Activated CD8-positive, alpha-beta T cell treated with anti-CD3 and anti-CD28 coated beads for 36 hours (primary cell): ENCODE results near the gene SBNO2. TPM values are rescaled to one million over a fixed set of nuclear protein-coding genes. Genes with fewer than 3 reads are reported as not detected.

Source experiments
- ATAC-seq: fragments of 200-7000 bp; cut with Tn5 transposase; one replicate; pipeline ENCODE4 v1.10.0; 2021; ENCODE audit warnings: mild to moderate bottlenecking, moderate library complexity
- CTCF ChIA-PET: fragments of 350-600 bp; sonication (Branson Sonifier 250); formaldehyde crosslinking; loops from one replicate; lab custom pipeline; 2021; ENCODE audit warnings: antibody characterized with exemption; lab: Charles Lee
- POLR2A ChIA-PET: fragments of 350-600 bp; sonication (Branson Sonifier 250); formaldehyde crosslinking; loops from one replicate; lab custom pipeline; 2021; ENCODE audit warnings: antibody characterized with exemption; lab: Charles Lee
- DNase-seq: peaks from one replicate; pipeline ENCODE4 v3.0.0-alpha.2; 2020
- H3K27ac Mint-ChIP-seq: one replicate; pipeline ENCODE4 v1.8.0; 2021; ENCODE audit warnings: mild to moderate bottlenecking, mixed read lengths
- H3K27me3 Mint-ChIP-seq: one replicate; pipeline ENCODE4 v1.8.0; 2021; ENCODE audit warnings: mixed read lengths
- H3K36me3 Mint-ChIP-seq: one replicate; pipeline ENCODE4 v1.8.0; 2021; ENCODE audit warnings: low read depth, mixed read lengths
- H3K4me1 Mint-ChIP-seq: one replicate; pipeline ENCODE4 v1.8.0; 2021; ENCODE audit warnings: low read depth, mixed read lengths
- H3K4me3 Mint-ChIP-seq: one replicate; pipeline ENCODE4 v1.8.0; 2021; ENCODE audit warnings: mild to moderate bottlenecking, moderate library complexity, mixed read lengths
- H3K9me3 Mint-ChIP-seq: one replicate; pipeline ENCODE4 v1.8.0; 2021; ENCODE audit warnings: mixed read lengths
- intact Hi-C: fragments of 100-400 bp; cut with micrococcal nuclease; formaldehyde crosslinking; loops from one replicate; pipeline ENCODE4 v1.10.0; 2022
- total RNA-seq, 2 experiments: library from RNA; stranded (reverse); gene quantifications; one replicate each; pipeline ENCODE4 v1.2.3, GENCODE V29; 2021
- TF ChIP-seq, protein P1 (sequence below): fragments of 200-600 bp; IDR thresholded peaks from one replicate; pipeline ENCODE4 v1.8.0; 2022; ENCODE audit warnings: antibody characterized with exemption, mild to moderate bottlenecking

Gene SBNO2
- total RNA-seq, 2 experiments from 2014 or later: 41.7 to 42.0 TPM

DNA sequence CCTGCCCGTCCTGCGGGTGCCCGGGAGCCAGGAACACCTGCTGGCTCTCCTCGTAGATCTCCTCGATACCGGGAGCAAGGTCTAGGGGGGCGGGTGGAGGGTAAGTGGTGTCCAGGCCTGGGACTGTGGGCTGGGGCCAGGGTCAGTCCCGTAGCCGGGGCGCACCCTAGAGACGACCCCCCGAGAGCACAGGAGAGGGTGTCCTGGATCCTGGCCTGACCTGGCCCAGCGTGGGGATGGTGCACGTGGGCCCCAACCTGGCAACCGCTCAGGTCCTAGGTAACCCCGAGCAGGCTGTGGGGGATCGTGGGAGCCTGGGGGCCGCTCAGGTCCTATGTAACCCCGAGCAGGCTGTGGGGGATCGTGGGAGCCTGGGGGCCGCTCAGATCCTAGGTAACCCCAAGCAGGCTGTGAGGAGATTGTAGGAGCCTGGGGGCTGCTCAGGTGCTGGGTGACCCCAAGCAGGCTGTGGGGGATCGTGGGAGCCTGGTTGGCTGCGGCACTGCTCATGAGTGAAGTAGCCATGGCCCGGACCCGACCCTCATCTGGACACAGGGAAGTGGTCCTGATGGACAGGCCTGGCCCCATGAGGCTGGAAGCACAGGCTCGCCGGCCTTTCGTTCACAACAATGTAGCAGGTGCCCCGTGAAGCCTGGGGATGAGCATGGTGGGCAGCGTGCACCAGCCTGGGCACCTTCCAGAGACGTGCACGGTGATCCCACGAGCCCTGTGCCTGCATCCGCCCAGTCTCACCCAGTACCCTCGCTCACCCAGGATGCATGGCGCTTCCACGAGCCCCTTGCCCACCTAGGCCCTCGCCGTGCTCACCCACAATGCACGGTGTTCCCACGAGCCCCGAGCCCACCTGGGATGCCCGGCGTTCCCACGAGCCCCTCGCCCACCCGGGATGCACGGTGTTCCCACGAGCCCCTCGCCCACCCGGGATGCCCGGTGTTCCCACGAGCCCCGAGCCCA is 64.1 kb downstream of the SBNO2 start:
- ChIA-PET POLR2A (interaction anchor here (1.0 kb wide), 1 partner anchor 16 kb away, joined by 4 read pairs; no protein-coding TSS in a partner anchor), CTCF (no interaction called here)
- Mint-ChIP-seq H3K27ac (no peak overlapping the region), H3K36me3 (peaks cover 11% of the 10 kb centered on the region), H3K27me3 (no peaks in the 10 kb centered on the region), H3K9me3 (no peaks in the 10 kb centered on the region), H3K4me3 (no peak overlapping the region), H3K4me1 (peaks cover 14% of the 10 kb centered on the region)
- TF ChIP-seq, protein P1, sequence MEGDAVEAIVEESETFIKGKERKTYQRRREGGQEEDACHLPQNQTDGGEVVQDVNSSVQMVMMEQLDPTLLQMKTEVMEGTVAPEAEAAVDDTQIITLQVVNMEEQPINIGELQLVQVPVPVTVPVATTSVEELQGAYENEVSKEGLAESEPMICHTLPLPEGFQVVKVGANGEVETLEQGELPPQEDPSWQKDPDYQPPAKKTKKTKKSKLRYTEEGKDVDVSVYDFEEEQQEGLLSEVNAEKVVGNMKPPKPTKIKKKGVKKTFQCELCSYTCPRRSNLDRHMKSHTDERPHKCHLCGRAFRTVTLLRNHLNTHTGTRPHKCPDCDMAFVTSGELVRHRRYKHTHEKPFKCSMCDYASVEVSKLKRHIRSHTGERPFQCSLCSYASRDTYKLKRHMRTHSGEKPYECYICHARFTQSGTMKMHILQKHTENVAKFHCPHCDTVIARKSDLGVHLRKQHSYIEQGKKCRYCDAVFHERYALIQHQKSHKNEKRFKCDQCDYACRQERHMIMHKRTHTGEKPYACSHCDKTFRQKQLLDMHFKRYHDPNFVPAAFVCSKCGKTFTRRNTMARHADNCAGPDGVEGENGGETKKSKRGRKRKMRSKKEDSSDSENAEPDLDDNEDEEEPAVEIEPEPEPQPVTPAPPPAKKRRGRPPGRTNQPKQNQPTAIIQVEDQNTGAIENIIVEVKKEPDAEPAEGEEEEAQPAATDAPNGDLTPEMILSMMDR: no peak
- DNase-seq (no peak), ATAC-seq (no peak)
- intact Hi-C loops: loop anchor here (5.0 to 10.0 kb wide), 2 partner anchors 82 to 135 kb away; partner anchors contain the start of genes ATP5F1D and MIDN

DNA sequence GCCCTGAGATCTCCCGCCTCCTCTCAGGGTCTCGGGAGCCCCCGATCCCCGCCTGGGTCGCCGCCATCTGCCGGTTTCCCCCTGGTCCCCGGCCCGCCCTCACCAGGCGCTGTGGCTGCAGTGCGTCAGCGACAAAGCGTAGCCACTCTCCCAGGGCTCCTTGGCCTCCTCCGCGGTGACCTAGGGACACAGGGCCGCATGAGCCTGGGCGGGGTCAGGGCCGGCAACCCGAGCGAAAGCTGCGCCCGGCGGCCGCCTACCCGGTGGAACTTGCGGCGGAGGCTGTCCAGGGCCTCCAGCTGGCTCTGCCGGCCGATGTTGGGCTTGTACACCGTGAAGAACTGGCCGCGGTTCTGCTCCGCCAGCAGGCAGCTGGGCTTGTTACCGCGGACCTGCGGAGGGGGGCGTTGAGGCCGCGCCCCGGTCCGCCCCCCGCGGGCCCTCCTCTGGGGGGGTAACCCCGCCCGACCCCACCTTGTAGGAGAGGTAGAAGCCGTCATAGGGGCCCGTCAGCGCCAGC is 65.0 kb downstream of the SBNO2 start:
- POLR2A ChIA-PET: interaction anchor here (1.0 kb wide), 1 partner anchor 15 kb away, joined by 4 read pairs; no protein-coding TSS in a partner anchor

DNA sequence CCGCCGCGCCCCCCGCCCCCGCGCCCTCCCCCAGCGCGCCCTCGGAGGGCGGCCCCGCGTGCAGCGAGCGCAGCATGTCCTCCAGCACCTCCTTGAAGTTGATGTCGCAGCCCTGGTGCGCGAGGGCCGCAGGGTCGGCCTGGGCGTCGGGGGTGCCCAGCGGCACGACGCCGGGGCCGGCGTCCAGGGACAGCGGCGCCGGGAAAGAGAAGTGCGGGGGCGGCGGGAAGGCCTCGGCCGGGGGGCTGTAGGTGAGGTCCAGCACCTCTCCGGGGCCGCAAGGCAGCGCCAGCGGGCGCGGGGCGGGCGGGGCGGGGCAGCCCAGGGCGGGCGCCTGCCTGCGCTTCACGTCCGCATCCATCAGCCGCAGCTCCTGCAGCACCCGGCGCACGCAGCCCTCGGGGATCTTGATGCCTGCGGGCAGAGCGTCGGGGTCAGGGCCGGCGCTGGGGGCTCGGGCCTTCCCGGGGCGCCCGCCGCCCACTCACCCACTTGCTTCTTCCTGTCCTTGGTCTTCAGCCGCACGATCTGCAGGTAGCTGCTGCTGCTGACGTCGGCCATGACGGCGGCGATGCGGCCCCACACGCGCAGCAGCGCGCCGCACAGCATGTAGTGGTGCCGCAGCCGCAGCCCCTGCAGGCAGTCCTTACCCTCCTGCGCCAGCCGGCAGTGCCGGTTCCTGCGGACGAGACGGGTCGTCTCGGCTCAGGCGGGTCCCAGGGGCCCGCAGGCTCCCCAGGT is 65.6 kb downstream of the SBNO2 start:
- POLR2A ChIA-PET: interaction anchor here (1.0 to 1.6 kb wide), 2 partner anchors 13 to 14 kb away, joined by 4 read pairs; no protein-coding TSS in a partner anchor
- Mint-ChIP-seq H3K9me3 (no peaks in the 10 kb centered on the region), H3K4me1 (peaks cover 12% of the 10 kb centered on the region)

More for the DNA sequence above, 65.0 kb downstream of the SBNO2 start:
- no peak for DNase-seq
- no peak for ATAC-seq
- H3K4me3 Mint-ChIP-seq: no peak overlapping the region
- no peaks in the 10 kb centered on the region for H3K9me3 Mint-ChIP-seq
- CTCF ChIA-PET: no interaction called here
- intact Hi-C loops: loop anchor here (10.0 kb wide), 1 partner anchor 136 kb away; the partner anchor contains the start of genes ATP5F1D and MIDN
- no peaks in the 10 kb centered on the region for H3K27me3 Mint-ChIP-seq
- H3K4me1 Mint-ChIP-seq: peaks cover 14% of the 10 kb centered on the region
- TF ChIP-seq, protein P1: no peak
- peaks cover 11% of the 10 kb centered on the region for H3K36me3 Mint-ChIP-seq
- no peak overlapping the region for H3K27ac Mint-ChIP-seq

DNA sequence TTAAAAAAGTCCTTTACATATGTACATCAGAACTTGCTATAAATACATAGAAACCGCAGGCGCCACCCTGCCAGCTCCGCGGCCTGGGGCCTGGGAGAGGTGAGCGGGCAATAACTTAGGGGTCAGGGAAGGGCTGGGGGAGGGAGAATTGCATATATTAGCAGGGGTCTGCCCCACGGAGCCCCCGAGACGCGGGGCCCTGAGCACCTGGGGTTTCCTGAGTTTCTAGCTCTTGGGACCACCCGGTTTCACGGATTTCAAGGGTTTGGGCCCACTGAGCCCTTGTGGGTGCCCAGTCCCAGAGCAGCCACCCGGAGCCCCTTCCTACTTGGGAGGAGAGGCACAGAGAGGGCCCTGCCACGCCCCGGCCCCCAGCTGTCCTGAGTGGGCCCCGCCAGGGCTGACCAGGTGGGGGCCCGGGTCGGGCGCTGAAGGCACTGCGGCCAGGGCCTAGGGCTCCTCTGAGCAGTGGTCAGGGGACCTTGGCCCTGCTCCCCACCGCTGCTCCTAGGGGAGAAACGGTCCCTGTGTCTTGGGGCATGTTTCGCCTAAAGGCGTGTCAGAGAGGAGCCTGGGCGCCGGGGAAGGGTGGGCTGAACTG is 66.3 kb downstream of the SBNO2 start:
- ChIA-PET CTCF (no interaction called here), POLR2A (interaction anchor here (1.5 to 1.6 kb wide), 2 partner anchors 13 to 133 kb away, joined by 3 to 4 read pairs; no protein-coding TSS in a partner anchor)
- ATAC-seq: no peak

More for the DNA sequence above, 65.6 kb downstream of the SBNO2 start:
- H3K27me3 Mint-ChIP-seq: no peaks in the 10 kb centered on the region
- CTCF ChIA-PET: no interaction called here
- TF ChIP-seq, protein P1: no peak
- no peak overlapping the region for H3K27ac Mint-ChIP-seq
- H3K36me3 Mint-ChIP-seq: peaks cover 11% of the 10 kb centered on the region
- intact Hi-C loops: loop anchor here (10.0 kb wide), 1 partner anchor 136 kb away; the partner anchor contains the start of genes ATP5F1D and MIDN
- DNase-seq: no peak
- ATAC-seq: no peak
- H3K4me3 Mint-ChIP-seq: no peak overlapping the region

More for the DNA sequence above, 66.3 kb downstream of the SBNO2 start:
- TF ChIP-seq, protein P1: no peak
- H3K4me3 Mint-ChIP-seq: no peak overlapping the region
- H3K27me3 Mint-ChIP-seq: no peaks in the 10 kb centered on the region
- H3K36me3 Mint-ChIP-seq: peaks cover 11% of the 10 kb centered on the region
- intact Hi-C loops: loop anchor here (10.0 kb wide), 1 partner anchor 137 kb away; the partner anchor contains the start of genes ATP5F1D and MIDN
- peaks cover 15% of the 10 kb centered on the region for H3K4me1 Mint-ChIP-seq
- no peaks in the 10 kb centered on the region for H3K9me3 Mint-ChIP-seq
- no peak overlapping the region for H3K27ac Mint-ChIP-seq
- DNase-seq: no peak
